Loucy (cell line): ENCODE measurements around the gene SERTAD1.

Experiments
- EZH2phosphoT487 ChIP-seq: fragments of 200-600 bp; IDR thresholded peaks from 2 replicates; pipeline ENCODE4 v1.6.1; 2018; ENCODE audit warnings: antibody characterized with exemption, mild to moderate bottlenecking, moderate library complexity, borderline replicate concordance
- TF ChIP-seq, protein P1 (sequence below): fragments of 200-600 bp; sonication (generic); conservative IDR thresholded peaks from 2 replicates; pipeline ENCODE4 v1.5.1; 2014; ENCODE audit warnings: mild to moderate bottlenecking, antibody characterized with exemption, low read length

DNA sequence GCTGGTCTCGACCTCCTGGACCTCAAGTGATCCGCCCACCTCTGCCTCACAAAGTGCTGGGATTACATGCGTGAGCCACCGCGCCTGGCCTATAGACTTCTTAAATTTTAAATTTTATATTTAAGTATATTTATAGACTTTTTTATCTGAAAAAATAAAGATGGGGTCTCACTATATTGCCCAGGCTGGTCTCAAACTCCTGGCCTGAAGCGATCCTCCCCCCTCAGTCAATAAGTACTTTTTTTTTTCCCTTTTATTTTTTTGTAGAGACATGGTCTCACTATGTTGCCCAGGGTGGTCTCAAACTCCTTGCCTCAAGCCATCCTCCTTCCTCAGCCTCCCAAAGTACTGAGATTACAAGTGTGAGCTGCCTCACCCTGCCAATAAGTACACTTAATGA lies 1.9 kb downstream of the SERTAD1 start:
- TF ChIP-seq, protein P1, sequence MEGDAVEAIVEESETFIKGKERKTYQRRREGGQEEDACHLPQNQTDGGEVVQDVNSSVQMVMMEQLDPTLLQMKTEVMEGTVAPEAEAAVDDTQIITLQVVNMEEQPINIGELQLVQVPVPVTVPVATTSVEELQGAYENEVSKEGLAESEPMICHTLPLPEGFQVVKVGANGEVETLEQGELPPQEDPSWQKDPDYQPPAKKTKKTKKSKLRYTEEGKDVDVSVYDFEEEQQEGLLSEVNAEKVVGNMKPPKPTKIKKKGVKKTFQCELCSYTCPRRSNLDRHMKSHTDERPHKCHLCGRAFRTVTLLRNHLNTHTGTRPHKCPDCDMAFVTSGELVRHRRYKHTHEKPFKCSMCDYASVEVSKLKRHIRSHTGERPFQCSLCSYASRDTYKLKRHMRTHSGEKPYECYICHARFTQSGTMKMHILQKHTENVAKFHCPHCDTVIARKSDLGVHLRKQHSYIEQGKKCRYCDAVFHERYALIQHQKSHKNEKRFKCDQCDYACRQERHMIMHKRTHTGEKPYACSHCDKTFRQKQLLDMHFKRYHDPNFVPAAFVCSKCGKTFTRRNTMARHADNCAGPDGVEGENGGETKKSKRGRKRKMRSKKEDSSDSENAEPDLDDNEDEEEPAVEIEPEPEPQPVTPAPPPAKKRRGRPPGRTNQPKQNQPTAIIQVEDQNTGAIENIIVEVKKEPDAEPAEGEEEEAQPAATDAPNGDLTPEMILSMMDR = no peak
- no peak for TF ChIP-seq EZH2phosphoT487
